ENCODE results near the gene AJM1.
A peak's percentile ranks its signal among the peaks of the same experiment; 100 is the strongest.
"Not testable (repeated sequence)": the region's sequence is repeated elsewhere in the genome, so short reads cannot be mapped to it uniquely, and the experiment has no call there.

Gene AJM1

DNA sequence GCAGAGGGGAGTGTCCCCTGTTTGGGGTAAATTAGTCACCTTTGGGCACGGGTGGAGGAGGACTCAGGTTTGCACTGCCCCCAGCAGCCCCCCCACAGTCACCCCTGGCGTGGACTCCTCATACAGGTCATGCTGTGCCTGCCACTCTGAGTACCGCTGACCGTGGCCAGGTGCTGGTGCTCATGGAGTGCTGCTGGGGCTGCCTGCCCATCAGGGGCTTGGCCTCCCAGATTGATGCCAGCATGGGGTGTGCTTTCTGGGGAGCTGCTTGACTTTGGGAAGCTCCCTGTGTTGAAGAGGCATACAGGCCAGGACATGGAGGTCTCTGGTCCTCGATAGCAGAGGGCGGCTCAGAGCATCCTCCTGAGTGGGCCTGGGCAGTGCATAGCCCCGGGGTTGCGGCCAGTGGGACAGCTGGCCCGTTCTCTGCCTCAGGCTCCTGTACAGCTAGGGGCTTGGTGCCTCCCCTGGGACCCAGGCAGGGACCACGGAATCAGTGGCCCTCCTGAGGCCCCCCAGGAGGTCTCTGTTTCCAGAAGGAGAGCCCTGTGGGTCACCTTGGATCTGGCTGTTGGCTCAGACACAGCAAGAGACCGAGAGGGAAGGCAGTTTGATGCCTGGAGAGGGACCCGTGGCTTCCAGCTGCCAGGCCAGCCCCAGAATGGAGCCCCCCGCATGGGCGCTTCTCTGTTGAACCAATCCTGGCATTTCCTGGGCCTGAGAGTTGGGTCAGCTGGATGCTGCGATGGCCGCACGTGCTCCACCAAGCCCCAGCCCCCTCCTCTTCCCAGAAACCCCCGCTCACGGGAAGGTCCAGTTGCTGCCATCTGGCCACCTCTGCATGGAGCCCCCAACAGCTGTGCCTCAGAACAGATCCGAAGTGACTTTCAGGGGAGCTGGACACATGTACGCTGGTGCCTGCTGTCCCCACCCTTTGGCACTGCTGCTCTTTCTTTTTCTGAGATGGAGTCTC, 6.1 kb upstream of the AJM1 start:
- no peak for TF ChIP-seq ZFX (IDR thresholded peaks at IDR 0.05)
- TF ChIP-seq, protein P1, sequence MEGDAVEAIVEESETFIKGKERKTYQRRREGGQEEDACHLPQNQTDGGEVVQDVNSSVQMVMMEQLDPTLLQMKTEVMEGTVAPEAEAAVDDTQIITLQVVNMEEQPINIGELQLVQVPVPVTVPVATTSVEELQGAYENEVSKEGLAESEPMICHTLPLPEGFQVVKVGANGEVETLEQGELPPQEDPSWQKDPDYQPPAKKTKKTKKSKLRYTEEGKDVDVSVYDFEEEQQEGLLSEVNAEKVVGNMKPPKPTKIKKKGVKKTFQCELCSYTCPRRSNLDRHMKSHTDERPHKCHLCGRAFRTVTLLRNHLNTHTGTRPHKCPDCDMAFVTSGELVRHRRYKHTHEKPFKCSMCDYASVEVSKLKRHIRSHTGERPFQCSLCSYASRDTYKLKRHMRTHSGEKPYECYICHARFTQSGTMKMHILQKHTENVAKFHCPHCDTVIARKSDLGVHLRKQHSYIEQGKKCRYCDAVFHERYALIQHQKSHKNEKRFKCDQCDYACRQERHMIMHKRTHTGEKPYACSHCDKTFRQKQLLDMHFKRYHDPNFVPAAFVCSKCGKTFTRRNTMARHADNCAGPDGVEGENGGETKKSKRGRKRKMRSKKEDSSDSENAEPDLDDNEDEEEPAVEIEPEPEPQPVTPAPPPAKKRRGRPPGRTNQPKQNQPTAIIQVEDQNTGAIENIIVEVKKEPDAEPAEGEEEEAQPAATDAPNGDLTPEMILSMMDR (conservative IDR thresholded peaks at IDR 0.05), result no peak
- H3K27ac ChIP-seq, result no peak overlapping the region

DNA sequence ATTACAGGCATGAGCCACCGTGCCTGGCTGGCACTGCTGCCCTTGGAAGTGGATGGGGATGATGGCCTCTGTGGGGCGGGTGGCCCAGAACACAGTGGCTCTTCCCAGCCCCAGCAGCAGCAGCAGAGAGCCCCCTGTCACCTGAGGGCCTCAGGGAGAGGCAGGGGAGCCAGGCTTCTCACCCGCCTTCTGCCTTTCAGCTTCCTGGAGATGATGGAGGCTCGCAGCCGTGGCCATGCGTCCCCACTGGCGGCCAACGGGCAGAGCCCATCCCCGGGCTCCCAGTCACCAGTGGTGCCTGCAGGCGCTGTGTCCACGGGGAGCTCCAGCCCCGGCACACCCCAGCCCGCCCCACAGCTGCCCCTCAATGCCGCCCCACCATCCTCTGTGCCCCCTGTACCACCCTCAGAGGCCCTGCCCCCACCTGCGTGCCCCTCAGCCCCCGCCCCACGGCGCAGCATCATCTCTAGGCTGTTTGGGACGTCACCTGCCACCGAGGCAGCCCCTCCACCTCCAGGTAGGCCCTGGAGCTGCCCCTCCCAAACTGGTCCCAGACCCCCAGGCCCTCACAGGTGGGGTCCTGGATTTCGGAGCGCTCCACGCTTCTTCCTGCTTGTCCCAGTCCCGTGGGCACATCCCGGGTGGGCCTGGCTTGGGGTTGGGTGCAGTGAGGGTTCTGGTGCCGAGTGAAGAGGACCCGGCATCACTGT, 5.0 kb upstream of the AJM1 start:
- no peak overlapping the region for H3K27ac ChIP-seq
- TF ChIP-seq, protein P1 (conservative IDR thresholded peaks at IDR 0.05), result no peak
- no peak for TF ChIP-seq ZFX (IDR thresholded peaks at IDR 0.05)

DNA sequence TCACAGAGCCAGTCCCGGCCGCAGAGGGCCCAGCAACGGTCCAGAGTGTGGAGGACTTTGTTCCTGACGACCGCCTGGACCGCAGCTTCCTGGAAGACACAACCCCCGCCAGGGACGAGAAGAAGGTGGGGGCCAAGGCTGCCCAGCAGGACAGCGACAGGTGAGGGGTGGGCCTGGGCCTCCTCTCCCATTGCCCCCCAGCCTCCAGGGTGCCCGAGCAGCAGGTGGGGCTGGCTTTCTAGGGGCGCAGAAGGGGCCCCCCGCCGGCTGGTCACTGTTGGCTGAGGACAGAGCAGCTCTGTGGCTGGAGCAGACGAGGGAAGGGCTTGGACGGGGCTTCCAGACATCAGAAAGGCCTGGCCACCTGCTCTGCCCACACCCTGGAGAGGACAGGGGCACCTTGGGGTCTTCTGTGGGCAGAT, 4.4 kb upstream of the AJM1 start:
- not testable (repeated sequence) for H3K27ac ChIP-seq

DNA sequence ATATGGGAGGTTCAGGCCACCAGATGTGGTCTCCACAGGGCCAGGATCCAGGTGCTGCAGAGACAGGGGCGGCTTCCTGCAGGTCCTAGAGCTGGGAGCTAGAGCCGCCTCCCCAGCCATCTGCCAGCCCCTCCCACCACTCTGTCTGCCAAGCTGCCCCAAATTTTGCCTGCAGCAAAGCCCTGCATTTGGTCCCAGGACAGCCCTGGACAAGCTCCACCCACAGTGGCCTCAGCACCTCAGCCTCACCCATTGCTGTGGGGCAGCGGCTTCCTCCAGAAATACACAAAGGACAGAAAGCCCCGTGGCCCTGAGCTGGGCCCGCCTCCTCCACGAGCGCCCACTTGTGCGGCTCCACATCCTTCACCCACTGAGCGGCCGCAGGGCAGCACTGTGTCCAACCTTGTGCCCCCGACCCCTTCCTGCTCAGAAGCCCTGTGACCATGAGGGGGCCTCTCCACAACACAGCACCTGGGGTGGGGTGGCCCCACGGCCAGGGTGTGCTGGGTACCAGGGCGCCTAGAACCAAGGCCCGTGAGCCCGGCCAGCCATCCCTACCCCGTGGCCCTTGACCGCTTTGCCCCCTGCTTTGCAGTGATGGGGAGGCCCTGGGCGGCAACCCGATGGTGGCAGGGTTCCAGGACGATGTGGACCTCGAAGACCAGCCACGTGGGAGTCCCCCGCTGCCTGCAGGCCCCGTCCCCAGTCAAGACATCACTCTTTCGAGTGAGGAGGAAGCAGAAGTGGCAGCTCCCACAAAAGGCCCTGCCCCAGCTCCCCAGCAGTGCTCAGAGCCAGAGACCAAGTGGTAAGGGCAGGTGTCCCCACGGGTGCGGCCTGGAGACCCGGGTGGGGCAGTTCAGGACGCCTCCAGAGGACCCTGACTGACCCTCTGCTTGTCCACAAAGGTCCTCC, 3.7 kb upstream of the AJM1 start:
- TF ChIP-seq, protein P1 (conservative IDR thresholded peaks at IDR 0.05), result no peak
- TF ChIP-seq ZFX (IDR thresholded peaks at IDR 0.05), result no peak

DNA sequence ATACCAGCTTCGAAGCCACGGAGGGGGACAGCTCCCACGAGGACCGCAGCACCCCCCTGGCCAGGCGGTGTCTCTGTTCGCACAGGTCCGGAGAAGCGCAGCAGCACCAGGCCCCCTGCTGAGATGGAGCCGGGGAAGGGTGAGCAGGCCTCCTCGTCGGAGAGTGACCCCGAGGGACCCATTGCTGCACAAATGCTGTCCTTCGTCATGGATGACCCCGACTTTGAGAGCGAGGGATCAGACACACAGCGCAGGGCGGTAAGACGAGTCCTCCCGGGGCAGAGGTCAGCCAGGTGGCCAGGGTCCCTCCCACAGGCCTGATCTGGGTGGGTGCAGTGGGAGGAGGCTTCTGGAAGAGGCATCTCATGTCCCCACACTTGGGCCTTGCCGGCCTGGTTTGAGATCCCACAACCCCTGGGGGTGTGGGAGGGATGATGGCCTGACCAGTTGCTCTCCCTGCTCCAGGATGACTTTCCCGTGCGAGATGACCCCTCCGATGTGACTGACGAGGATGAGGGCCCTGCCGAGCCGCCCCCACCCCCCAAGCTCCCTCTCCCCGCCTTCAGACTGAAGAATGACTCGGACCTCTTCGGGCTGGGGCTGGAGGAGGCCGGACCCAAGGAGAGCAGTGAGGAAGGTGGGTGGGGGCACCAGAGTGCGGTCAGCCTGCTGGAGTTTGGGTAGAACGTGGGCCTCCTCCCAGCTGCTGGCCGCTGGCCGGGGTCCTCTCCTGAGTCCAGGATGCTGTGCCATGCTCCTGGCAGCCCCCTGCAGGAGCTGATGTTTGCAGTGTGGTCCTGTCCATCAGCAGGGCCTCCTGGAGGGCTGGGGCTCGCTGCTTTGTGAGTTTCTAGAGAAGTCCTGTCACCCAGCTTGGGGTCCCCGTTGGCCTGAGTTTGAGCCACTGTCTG, 2.8 kb upstream of the AJM1 start:
- TF ChIP-seq, protein P1 (conservative IDR thresholded peaks at IDR 0.05), result no peak
- TF ChIP-seq ZFX (IDR thresholded peaks at IDR 0.05), result no peak
- H3K27ac ChIP-seq, result peak overlapping the region; percentile 78

More for the DNA sequence above, 3.7 kb upstream of the AJM1 start:
- H3K27ac ChIP-seq, result no peak overlapping the region

DNA sequence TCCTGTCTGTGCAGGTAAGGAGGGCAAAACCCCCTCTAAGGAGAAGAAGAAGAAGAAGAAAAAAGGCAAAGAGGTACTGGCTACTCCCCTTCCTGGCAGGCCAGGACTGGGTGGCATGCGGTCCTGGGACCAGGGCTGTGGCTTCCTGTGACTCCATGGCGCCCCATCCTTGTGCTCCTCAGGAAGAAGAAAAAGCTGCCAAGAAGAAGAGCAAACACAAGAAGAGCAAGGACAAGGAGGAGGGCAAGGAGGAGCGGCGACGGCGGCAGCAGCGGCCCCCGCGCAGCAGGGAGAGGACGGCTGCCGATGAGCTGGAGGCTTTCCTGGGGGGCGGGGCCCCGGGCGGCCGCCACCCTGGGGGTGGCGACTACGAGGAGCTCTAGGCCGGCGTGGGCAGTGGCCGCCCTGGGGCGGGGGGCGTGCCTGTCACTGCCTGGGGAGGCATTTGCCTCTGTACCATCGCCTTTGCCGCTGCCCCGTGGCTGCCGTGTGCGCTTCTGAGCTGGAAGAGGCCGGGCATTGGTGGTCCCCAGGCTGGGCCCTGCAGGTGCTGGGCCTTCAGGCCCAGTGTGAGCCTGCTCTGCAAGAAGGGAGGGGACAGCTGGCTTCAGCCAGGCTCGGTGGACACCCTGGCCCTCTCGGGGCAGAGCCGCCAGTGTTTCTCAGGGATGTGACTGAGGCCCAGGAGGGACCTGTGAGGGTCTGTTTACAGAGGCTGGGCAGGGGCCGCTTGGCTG, 2.0 kb upstream of the AJM1 start:
- TF ChIP-seq ZFX (IDR thresholded peaks at IDR 0.05), result 0 out of 2 replicates have a peak, but pooled peaks have one; percentile 26
- TF ChIP-seq, protein P1 (conservative IDR thresholded peaks at IDR 0.05), result no peak
- H3K27ac ChIP-seq, result peak overlapping the region; percentile 78
